ENCODE data around the gene UBN2. TPM values are rescaled to one million over a fixed set of nuclear protein-coding genes. Genes with fewer than 3 reads are reported as not detected.
A peak's percentile ranks its signal among the peaks of the same experiment; 100 is the strongest.

Gene UBN2
- total RNA-seq, 1 experiment from 2014 or later, result 8.9 TPM

DNA sequence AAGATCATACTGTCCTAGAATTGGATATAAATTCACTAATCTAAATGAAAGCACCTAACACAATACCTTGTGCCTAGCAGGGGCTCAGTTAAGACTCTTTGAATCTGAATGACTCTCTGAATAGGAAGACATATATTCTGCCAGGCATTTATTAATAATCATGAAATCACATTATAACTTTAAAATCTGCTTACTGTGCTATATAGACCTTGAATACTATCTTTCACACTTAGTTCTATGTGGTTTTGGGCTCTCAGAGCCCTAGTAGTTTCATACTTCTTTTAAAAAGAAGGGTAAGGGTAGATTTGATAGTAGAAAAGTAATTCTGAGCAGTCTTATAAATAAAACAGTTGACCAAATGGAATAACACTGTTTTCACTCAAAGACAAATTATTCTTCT lies 10.2 kb downstream of the UBN2 start:
- no peak for DNase-seq

DNA sequence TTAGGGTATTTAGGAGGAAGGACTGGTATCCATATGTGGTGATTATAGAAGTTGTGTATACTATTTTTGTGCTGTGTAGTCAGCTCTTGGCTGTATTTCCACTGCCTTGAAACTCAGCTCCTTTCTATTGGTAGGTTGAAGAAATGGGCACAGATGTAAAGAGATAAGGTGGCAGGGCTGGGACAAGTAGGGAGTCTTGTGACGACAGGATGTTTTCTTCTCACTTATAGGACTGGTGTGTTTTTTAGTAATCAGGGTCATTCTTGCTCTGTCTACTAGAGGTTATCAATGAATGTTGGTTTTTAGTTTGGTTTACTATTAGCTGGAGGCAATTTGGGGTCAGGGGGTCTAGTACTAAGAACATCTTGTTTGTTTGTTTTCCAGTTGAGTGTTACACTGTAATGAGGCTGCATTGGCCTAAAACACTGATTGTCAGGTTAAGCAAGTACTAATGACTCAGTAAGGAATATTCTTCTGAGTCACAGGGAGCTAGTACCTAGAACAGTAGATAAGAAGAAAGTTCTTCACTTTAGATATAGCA lies 11.8 kb downstream of the UBN2 start:
- H3K9ac ChIP-seq (ENCODE audit: low read length), result no peak overlapping the region
- peaks cover 24% of the 10 kb centered on the region; the same call in 1 of the 2 replicates for H3K36me3 ChIP-seq (ENCODE audit: insufficient read depth, low read length)
- H3K9me2 ChIP-seq (replicated peaks; ENCODE audit: insufficient read depth, low read length), result no peaks in the 10 kb centered on the region
- no peak overlapping the region for H2AFZ ChIP-seq (ENCODE audit: low read length)
- no peak overlapping the region for H3K27ac ChIP-seq (ENCODE audit: low read length)
- peaks cover 12% of the 10 kb centered on the region for H3K4me1 ChIP-seq (ENCODE audit: low read length)
- H3K9me3 ChIP-seq (ENCODE audit: low read length), result no peaks in the 10 kb centered on the region
- no peak overlapping the region for H3K4me2 ChIP-seq (ENCODE audit: low read depth, low read length, poor library complexity, severe bottlenecking)
- H3K79me2 ChIP-seq (ENCODE audit: low read length), result peaks cover 17% of the 10 kb centered on the region; the same call in 1 of the 2 replicates
- H3K27me3 ChIP-seq (ENCODE audit: low read length), result no peaks in the 10 kb centered on the region
- no peaks in the 10 kb centered on the region for H4K20me1 ChIP-seq (ENCODE audit: insufficient read depth, low read depth, low read length)
- no peak for DNase-seq
- H3K4me3 ChIP-seq (ENCODE audit: low read length), result no peak overlapping the region

More for the DNA sequence above, 10.2 kb downstream of the UBN2 start:
- H3K27ac ChIP-seq (ENCODE audit: low read length), result no peak overlapping the region
- peaks cover 30% of the 10 kb centered on the region; the same call in 1 of the 2 replicates for H3K36me3 ChIP-seq (ENCODE audit: insufficient read depth, low read length)
- H2AFZ ChIP-seq (ENCODE audit: low read length), result no peak overlapping the region
- H3K4me2 ChIP-seq (ENCODE audit: low read depth, low read length, poor library complexity, severe bottlenecking), result no peak overlapping the region
- no peaks in the 10 kb centered on the region for H3K27me3 ChIP-seq (ENCODE audit: low read length)
- H3K4me1 ChIP-seq (ENCODE audit: low read length), result no peaks in the 10 kb centered on the region
- peaks cover 15% of the 10 kb centered on the region for H3K79me2 ChIP-seq (ENCODE audit: low read length)
- no peak overlapping the region for H3K9ac ChIP-seq (ENCODE audit: low read length)
- H3K4me3 ChIP-seq (ENCODE audit: low read length), result no peak overlapping the region
- H3K9me3 ChIP-seq (ENCODE audit: low read length), result no peaks in the 10 kb centered on the region
- H3K9me2 ChIP-seq (replicated peaks; ENCODE audit: insufficient read depth, low read length), result no peaks in the 10 kb centered on the region
- H4K20me1 ChIP-seq (ENCODE audit: insufficient read depth, low read depth, low read length), result no peaks in the 10 kb centered on the region

- Histone ChIP-seq H3K9me2 (replicated peaks; ENCODE audit: insufficient read depth, low read length) (no peaks in the 10 kb centered on the region), H3K4me2 (ENCODE audit: low read depth, low read length, poor library complexity, severe bottlenecking) (no peak overlapping the region), H2AFZ (ENCODE audit: low read length) (no peak overlapping the region), H3K27me3 (ENCODE audit: low read length) (no peaks in the 10 kb centered on the region), H3K27ac (ENCODE audit: low read length) (no peak overlapping the region), H3K36me3 (ENCODE audit: insufficient read depth, low read length) (peaks cover 13% of the 10 kb centered on the region; the same call in 1 of the 2 replicates), H3K9me3 (ENCODE audit: low read length) (no peaks in the 10 kb centered on the region), H3K9ac (ENCODE audit: low read length) (no peak overlapping the region), H3K4me1 (ENCODE audit: low read length) (peaks cover 17% of the 10 kb centered on the region), H4K20me1 (ENCODE audit: insufficient read depth, low read depth, low read length) (no peaks in the 10 kb centered on the region), H3K79me2 (ENCODE audit: low read length) (peaks cover 27% of the 10 kb centered on the region), H3K4me3 (ENCODE audit: low read length) (no peak overlapping the region)
- DNase-seq, result no peak
These were observed 14.4 kb downstream of the UBN2 start for GRCh38 chr7:139245401-139245800.

- no peak for DNase-seq
- Histone ChIP-seq H3K4me2 (ENCODE audit: low read depth, low read length, poor library complexity, severe bottlenecking) (no peak overlapping the region), H2AFZ (ENCODE audit: low read length) (no peak overlapping the region)
These were observed 15.5 kb downstream of the UBN2 start for GRCh38 chr7:139246494-139246893.

GRCh38 chr7:139246905-139247304 lies 15.9 kb downstream of the UBN2 start:
- Histone ChIP-seq H3K79me2 (ENCODE audit: low read length) (peaks cover 28% of the 10 kb centered on the region), H3K27me3 (ENCODE audit: low read length) (no peaks in the 10 kb centered on the region), H3K27ac (ENCODE audit: low read length) (peak overlapping the region; percentile 2; the same call in 1 of the 2 replicates), H3K9me2 (replicated peaks; ENCODE audit: insufficient read depth, low read length) (no peaks in the 10 kb centered on the region), H3K9me3 (ENCODE audit: low read length) (no peaks in the 10 kb centered on the region), H3K4me3 (ENCODE audit: low read length) (no peak overlapping the region), H4K20me1 (ENCODE audit: insufficient read depth, low read depth, low read length) (no peaks in the 10 kb centered on the region), H3K36me3 (ENCODE audit: insufficient read depth, low read length) (peaks cover 5% of the 10 kb centered on the region; the same call in 1 of the 2 replicates), H3K4me1 (ENCODE audit: low read length) (peaks cover 22% of the 10 kb centered on the region), H3K9ac (ENCODE audit: low read length) (no peak overlapping the region), H3K4me2 (ENCODE audit: low read depth, low read length, poor library complexity, severe bottlenecking) (peak overlapping the region; percentile 30), H2AFZ (ENCODE audit: low read length) (no peak overlapping the region)
- DNase-seq, result no peak

More at GRCh38 chr7:139246494-139246893, 15.5 kb downstream of the UBN2 start:
- Histone ChIP-seq H3K79me2 (ENCODE audit: low read length) (peaks cover 27% of the 10 kb centered on the region), H3K36me3 (ENCODE audit: insufficient read depth, low read length) (peaks cover 5% of the 10 kb centered on the region; the same call in 1 of the 2 replicates), H3K4me1 (ENCODE audit: low read length) (peaks cover 18% of the 10 kb centered on the region), H3K9me3 (ENCODE audit: low read length) (no peaks in the 10 kb centered on the region), H3K27me3 (ENCODE audit: low read length) (no peaks in the 10 kb centered on the region), H3K4me3 (ENCODE audit: low read length) (no peak overlapping the region), H4K20me1 (ENCODE audit: insufficient read depth, low read depth, low read length) (no peaks in the 10 kb centered on the region), H3K27ac (ENCODE audit: low read length) (no peak overlapping the region), H3K9me2 (replicated peaks; ENCODE audit: insufficient read depth, low read length) (no peaks in the 10 kb centered on the region), H3K9ac (ENCODE audit: low read length) (no peak overlapping the region)

DNA sequence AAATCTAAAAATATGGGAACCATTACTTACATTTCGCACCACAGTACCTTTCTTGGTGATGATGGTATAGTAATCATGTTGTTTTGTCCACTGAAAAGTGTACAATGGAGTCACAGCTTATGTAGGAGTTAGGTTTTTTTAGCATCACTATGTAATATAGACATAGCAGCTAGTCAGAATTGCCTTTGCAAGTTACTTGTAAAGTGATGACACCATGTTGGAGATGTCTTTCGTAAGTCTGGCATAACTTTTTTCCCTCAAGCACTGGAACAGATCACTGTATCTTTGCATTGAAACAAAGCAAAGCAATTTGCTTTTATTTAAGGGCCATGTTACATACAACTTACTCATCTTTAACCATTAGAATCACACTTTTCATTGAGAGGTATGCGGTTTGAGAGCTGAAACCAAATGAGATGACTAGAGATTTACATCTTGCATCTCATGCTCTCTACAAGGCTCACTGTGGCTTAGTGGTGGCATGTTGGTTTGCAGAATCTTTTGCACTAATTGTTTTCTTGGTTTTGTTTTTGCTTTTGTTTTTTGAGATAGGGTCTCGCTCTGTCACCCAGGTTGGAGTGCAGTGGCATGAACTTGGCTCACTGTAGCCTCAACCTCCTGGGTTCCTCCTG lies 18.3 kb downstream of the UBN2 start:
- Histone ChIP-seq H3K9ac (ENCODE audit: low read length) (no peak overlapping the region), H3K4me3 (ENCODE audit: low read length) (no peak overlapping the region), H3K27ac (ENCODE audit: low read length) (no peak overlapping the region), H3K4me2 (ENCODE audit: low read depth, low read length, poor library complexity, severe bottlenecking) (no peak overlapping the region), H3K4me1 (ENCODE audit: low read length) (peaks cover 27% of the 10 kb centered on the region), H2AFZ (ENCODE audit: low read length) (no peak overlapping the region), H3K27me3 (ENCODE audit: low read length) (no peaks in the 10 kb centered on the region), H3K9me2 (replicated peaks; ENCODE audit: insufficient read depth, low read length) (no peaks in the 10 kb centered on the region), H3K79me2 (ENCODE audit: low read length) (peaks cover 24% of the 10 kb centered on the region), H3K36me3 (ENCODE audit: insufficient read depth, low read length) (peaks cover 5% of the 10 kb centered on the region; the same call in 1 of the 2 replicates), H4K20me1 (ENCODE audit: insufficient read depth, low read depth, low read length) (no peaks in the 10 kb centered on the region), H3K9me3 (ENCODE audit: low read length) (no peaks in the 10 kb centered on the region)
- DNase-seq, result no peak

DNA sequence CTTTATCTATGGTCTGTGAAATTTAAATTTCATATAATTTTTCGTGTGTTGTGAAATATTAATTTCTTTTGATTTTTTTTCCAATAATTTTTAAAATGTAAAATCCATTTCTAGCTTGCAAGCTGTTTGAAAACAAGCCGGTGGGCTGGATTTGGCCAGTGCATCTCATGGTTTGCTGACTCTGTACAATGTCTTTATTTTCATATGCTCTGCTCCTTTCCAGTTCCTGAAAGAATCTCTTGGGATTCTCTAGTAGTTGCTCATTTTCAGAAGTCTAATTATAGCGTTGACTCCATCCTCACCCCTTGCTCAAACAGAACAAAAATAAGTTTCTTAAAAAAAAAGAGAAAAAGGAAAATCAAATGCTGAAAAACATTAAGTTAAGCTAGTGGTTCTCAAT lies 21.4 kb downstream of the UBN2 start:
- Histone ChIP-seq H3K4me2 (ENCODE audit: low read depth, low read length, poor library complexity, severe bottlenecking) (no peak overlapping the region), H3K27ac (ENCODE audit: low read length) (no peak overlapping the region), H3K9me3 (ENCODE audit: low read length) (no peaks in the 10 kb centered on the region), H4K20me1 (ENCODE audit: insufficient read depth, low read depth, low read length) (no peaks in the 10 kb centered on the region), H3K9ac (ENCODE audit: low read length) (no peak overlapping the region), H3K79me2 (ENCODE audit: low read length) (peaks cover 23% of the 10 kb centered on the region), H3K4me3 (ENCODE audit: low read length) (no peak overlapping the region), H3K9me2 (replicated peaks; ENCODE audit: insufficient read depth, low read length) (no peaks in the 10 kb centered on the region), H2AFZ (ENCODE audit: low read length) (no peak overlapping the region), H3K4me1 (ENCODE audit: low read length) (peaks cover 25% of the 10 kb centered on the region), H3K27me3 (ENCODE audit: low read length) (no peaks in the 10 kb centered on the region), H3K36me3 (ENCODE audit: insufficient read depth, low read length) (peaks cover 5% of the 10 kb centered on the region; the same call in 1 of the 2 replicates)
- no peak for DNase-seq

- Histone ChIP-seq H3K9me3 (ENCODE audit: low read length) (no peaks in the 10 kb centered on the region), H3K4me3 (ENCODE audit: low read length) (no peak overlapping the region), H3K79me2 (ENCODE audit: low read length) (peaks cover 13% of the 10 kb centered on the region), H3K9me2 (replicated peaks; ENCODE audit: insufficient read depth, low read length) (no peaks in the 10 kb centered on the region), H3K4me1 (ENCODE audit: low read length) (peaks cover 17% of the 10 kb centered on the region), H3K9ac (ENCODE audit: low read length) (no peak overlapping the region), H3K27me3 (ENCODE audit: low read length) (no peaks in the 10 kb centered on the region), H4K20me1 (ENCODE audit: insufficient read depth, low read depth, low read length) (no peaks in the 10 kb centered on the region), H3K36me3 (ENCODE audit: insufficient read depth, low read length) (peaks cover 10% of the 10 kb centered on the region; the same call in 1 of the 2 replicates), H3K27ac (ENCODE audit: low read length) (no peak overlapping the region), H2AFZ (ENCODE audit: low read length) (no peak overlapping the region), H3K4me2 (ENCODE audit: low read depth, low read length, poor library complexity, severe bottlenecking) (no peak overlapping the region)
- no peak for DNase-seq
These were observed 23.2 kb downstream of the UBN2 start for GRCh38 chr7:139254281-139254680.

Data from Karpas-422 (cell line).